Measurements from ENCODE around the gene GNG13.

- no peak for TF ChIP-seq ZFP36 (IDR thresholded peaks at IDR 0.05; ENCODE audit: borderline replicate concordance, partially characterized antibody)
- TF ChIP-seq CHD4 (IDR thresholded peaks at IDR 0.05; ENCODE audit: borderline replicate concordance), result no peak
- TF ChIP-seq, protein P1, sequence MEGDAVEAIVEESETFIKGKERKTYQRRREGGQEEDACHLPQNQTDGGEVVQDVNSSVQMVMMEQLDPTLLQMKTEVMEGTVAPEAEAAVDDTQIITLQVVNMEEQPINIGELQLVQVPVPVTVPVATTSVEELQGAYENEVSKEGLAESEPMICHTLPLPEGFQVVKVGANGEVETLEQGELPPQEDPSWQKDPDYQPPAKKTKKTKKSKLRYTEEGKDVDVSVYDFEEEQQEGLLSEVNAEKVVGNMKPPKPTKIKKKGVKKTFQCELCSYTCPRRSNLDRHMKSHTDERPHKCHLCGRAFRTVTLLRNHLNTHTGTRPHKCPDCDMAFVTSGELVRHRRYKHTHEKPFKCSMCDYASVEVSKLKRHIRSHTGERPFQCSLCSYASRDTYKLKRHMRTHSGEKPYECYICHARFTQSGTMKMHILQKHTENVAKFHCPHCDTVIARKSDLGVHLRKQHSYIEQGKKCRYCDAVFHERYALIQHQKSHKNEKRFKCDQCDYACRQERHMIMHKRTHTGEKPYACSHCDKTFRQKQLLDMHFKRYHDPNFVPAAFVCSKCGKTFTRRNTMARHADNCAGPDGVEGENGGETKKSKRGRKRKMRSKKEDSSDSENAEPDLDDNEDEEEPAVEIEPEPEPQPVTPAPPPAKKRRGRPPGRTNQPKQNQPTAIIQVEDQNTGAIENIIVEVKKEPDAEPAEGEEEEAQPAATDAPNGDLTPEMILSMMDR (IDR thresholded peaks at IDR 0.05), result no peak
- TF ChIP-seq JUN (IDR thresholded peaks at IDR 0.05), result no peak
- no peak for TF ChIP-seq RNF2 (IDR thresholded peaks at IDR 0.05; ENCODE audit: borderline replicate concordance, low read depth)
Observed at GRCh38 chr16:839643-840408, 39.3 kb upstream of the GNG13 start.
